CD14-positive monocyte (primary cell): Measurements from ENCODE around the gene NOS1. TPM values are rescaled to one million over a fixed set of nuclear protein-coding genes. Genes with fewer than 3 reads are reported as not detected.

Experiments
- DNase-seq, 3 donors: peaks; one replicate each; pipeline ENCODE4 v3.0.0-alpha.2; 2011 to 2022
- H2AFZ ChIP-seq: 2 replicates; pipeline ENCODE4 v1.6.0; 2012; ENCODE audit warnings: mild to moderate bottlenecking, low read depth, low read length, inconsistent platforms; ENCODE audit not compliant: insufficient read depth, poor library complexity, severe bottlenecking
- H3K27ac ChIP-seq, 2 donors: 1 replicate in 1 of 2; 2 replicates in 1 of 2; pipeline ENCODE4 v1.5.1; 2012 to 2013; ENCODE audit warnings: low read length in 2 of 2, control low read depth in 1 of 2, inconsistent platforms in 1 of 2, low read depth in 1 of 2, mild to moderate bottlenecking in 1 of 2
- H3K27me3 ChIP-seq, 2 donors: one replicate each; pipeline versions ENCODE4 v1.6.0 to v1.6.1; 2011 to 2013; ENCODE audit warnings: low read length in 2 of 2; ENCODE audit not compliant: control insufficient read depth in 2 of 2, insufficient read depth in 2 of 2
- H3K36me3 ChIP-seq, 2 donors: replicated peaks in 1 of 2; 1 replicate in 1 of 2; 2 replicates in 1 of 2; pipeline versions ENCODE4 v1.5.1 to v1.6.1; 2012 to 2013; ENCODE audit warnings: low read length in 2 of 2, control low read depth in 1 of 2, inconsistent platforms in 1 of 2, mild to moderate bottlenecking in 1 of 2; ENCODE audit not compliant: insufficient read depth in 2 of 2, control insufficient read depth in 1 of 2
- H3K4me1 ChIP-seq, 2 donors: 1 replicate in 1 of 2; 2 replicates in 1 of 2; pipeline versions ENCODE4 v1.5.1 to v1.6.1; 2012 to 2013; ENCODE audit warnings: low read length in 2 of 2, control low read depth in 1 of 2, inconsistent platforms in 1 of 2, mild to moderate bottlenecking in 1 of 2, moderate library complexity in 1 of 2; ENCODE audit not compliant: insufficient read depth in 2 of 2, control insufficient read depth in 1 of 2
- H3K4me2 ChIP-seq: replicated peaks from 2 replicates; pipeline ENCODE3; 2012; ENCODE audit warnings: low read length, moderate library complexity, mild to moderate bottlenecking; ENCODE audit not compliant: poor library complexity, severe bottlenecking; ENCODE audit errors: extremely low read depth
- H3K4me3 ChIP-seq, 3 experiments: fragments of 200-600 bp in 1 of 3; sonication (generic) in 1 of 3; replicated peaks in 1 of 3; 1 replicate in 2 of 3; 2 replicates in 1 of 3; pipeline ENCODE4 v1.5.1; 2011 to 2013; ENCODE audit warnings: low read length in 3 of 3, mild to moderate bottlenecking in 3 of 3, control low read depth in 2 of 3, low read depth in 2 of 3, inconsistent platforms in 1 of 3, moderate library complexity in 1 of 3
- H3K79me2 ChIP-seq: 2 replicates; pipeline ENCODE4 v1.6.0; 2012; ENCODE audit warnings: mild to moderate bottlenecking, control low read depth, inconsistent platforms, low read length, moderate library complexity; ENCODE audit not compliant: insufficient read depth
- H3K9ac ChIP-seq: 2 replicates; pipeline ENCODE4 v1.6.0; 2017; ENCODE audit warnings: low read length, mild to moderate bottlenecking; ENCODE audit not compliant: insufficient read depth, poor library complexity, severe bottlenecking
- H3K9me3 ChIP-seq, 2 donors: replicated peaks in 1 of 2; 1 replicate in 1 of 2; 2 replicates in 1 of 2; pipeline versions ENCODE4 v1.5.1 to v1.6.1; 2012 to 2013; ENCODE audit warnings: low read length in 2 of 2, control low read depth in 1 of 2; ENCODE audit not compliant: control insufficient read depth in 1 of 2, insufficient read depth in 1 of 2
- H4K20me1 ChIP-seq: 2 replicates; pipeline ENCODE4 v1.6.0; 2012; ENCODE audit warnings: mild to moderate bottlenecking, low read length, control low read depth, moderate library complexity; ENCODE audit not compliant: insufficient read depth
- H3K27ac Mint-ChIP-seq, 7 donors: one replicate each; pipeline ENCODE4 v1.8.0; 2020; ENCODE audit warnings: mild to moderate bottlenecking in 7 of 7, mixed read lengths in 7 of 7, moderate library complexity in 6 of 7, inconsistent platforms in 2 of 7
- H3K27me3 Mint-ChIP-seq, 3 donors: one replicate each; pipeline ENCODE4 v1.8.0; 2021 to 2022; ENCODE audit warnings: low read depth in 3 of 3, mild to moderate bottlenecking in 3 of 3, mixed read lengths in 3 of 3, moderate library complexity in 3 of 3, inconsistent platforms in 1 of 3
- H3K36me3 Mint-ChIP-seq, 2 donors: one replicate each; pipeline ENCODE4 v1.8.0; 2020; ENCODE audit warnings: mixed read lengths in 2 of 2, inconsistent platforms in 1 of 2, mild to moderate bottlenecking in 1 of 2
- H3K4me1 Mint-ChIP-seq: one replicate; pipeline ENCODE4 v1.8.0; 2020; ENCODE audit warnings: mild to moderate bottlenecking, mixed read lengths
- H3K4me3 Mint-ChIP-seq, 2 donors: one replicate each; pipeline ENCODE4 v1.8.0; 2020; ENCODE audit warnings: mild to moderate bottlenecking in 2 of 2, mixed read lengths in 2 of 2, moderate library complexity in 1 of 2
- H3K9me3 Mint-ChIP-seq, 7 donors: one replicate each; pipeline ENCODE4 v1.8.0; 2020 to 2022; ENCODE audit warnings: mixed read lengths in 7 of 7, mild to moderate bottlenecking in 6 of 7, moderate library complexity in 6 of 7, inconsistent platforms in 2 of 7
- CTCF ChIP-seq: fragments of 200-600 bp; IDR thresholded peaks from one replicate; pipeline ENCODE4 v1.8.0; 2022; ENCODE audit warnings: antibody characterized with exemption, mild to moderate bottlenecking
- WGBS: methylation state at CpG from one replicate; pipeline ENCODE4 v1.1.5; 2013; ENCODE audit warnings: missing lambda C conversion rate; ENCODE audit not compliant: insufficient coverage; 5-methylcytosine and 5-hydroxymethylcytosine counted together
- intact Hi-C, 2 donors: fragments of 100-400 bp; cut with micrococcal nuclease; formaldehyde crosslinking; loops; one replicate each; pipeline versions ENCODE4 v1.15.0 to v1.15.1; 2023
- polyA plus RNA-seq, 3 donors: library from polyadenylated mRNA; depleted of rRNA in 1 of 3; unstranded in 2 of 3; stranded (reverse) in 1 of 3; fragments of 300-500 nt in 2 of 3; fragments of >200 nt in 1 of 3; fragmentation: Illumina TruSeq in 2 of 3; gene quantifications; 1 replicate in 2 of 3; 2 replicates in 1 of 3; pipeline ENCODE4 v1.2.3, GENCODE V29; 2012 to 2021

Gene NOS1
- polyA plus RNA-seq, 3 donors: not detected

GRCh38 chr12:117272690-117273089 is 88.7 kb downstream of the NOS1 start:
- Histone ChIP-seq H3K27ac (no peak overlapping the region), H3K36me3 (no peaks in the 10 kb centered on the region), H3K4me1 (no peaks in the 10 kb centered on the region), H3K79me2 (no peaks in the 10 kb centered on the region), H3K27me3 (no peaks in the 10 kb centered on the region), H3K4me3 (no peak overlapping the region), H3K4me2 (no peak overlapping the region), H4K20me1 (no peaks in the 10 kb centered on the region), H3K9me3 (no peaks in the 10 kb centered on the region), H2AFZ (no peak overlapping the region), H3K9ac (no peak overlapping the region)
- WGBS: 86% methylated on average over 2 of the region's 4 CpGs
- H3K4me1 Mint-ChIP-seq: no peaks in the 10 kb centered on the region
- no peak overlapping the region for H3K4me3 Mint-ChIP-seq
- intact Hi-C loops: no loop called here
- H3K9me3 Mint-ChIP-seq: peaks cover 0 to 3% (median 0%) of the 10 kb centered on the region in 7 donors
- DNase-seq: no peak
- H3K27me3 Mint-ChIP-seq: peaks cover 7 to 14% (median 11%) of the 10 kb centered on the region in 3 donors
- no peak overlapping the region for H3K27ac Mint-ChIP-seq
- no peak for TF ChIP-seq CTCF
- H3K36me3 Mint-ChIP-seq: no peaks in the 10 kb centered on the region

- Histone ChIP-seq H3K36me3 (no peaks in the 10 kb centered on the region), H4K20me1 (no peaks in the 10 kb centered on the region), H3K9me3 (no peaks in the 10 kb centered on the region), H3K4me2 (no peak overlapping the region), H3K27ac (no peak overlapping the region), H2AFZ (no peak overlapping the region), H3K4me1 (no peaks in the 10 kb centered on the region), H3K27me3 (no peaks in the 10 kb centered on the region), H3K4me3 (no peak overlapping the region), H3K79me2 (no peaks in the 10 kb centered on the region), H3K9ac (no peak overlapping the region)
- Mint-ChIP-seq H3K27me3 (peaks cover 0 to 1% (median 0%) of the 10 kb centered on the region in 3 donors), H3K4me3 (no peak overlapping the region), H3K4me1 (no peaks in the 10 kb centered on the region), H3K36me3 (no peaks in the 10 kb centered on the region), H3K9me3 (peaks cover 0 to 7% (median 0%) of the 10 kb centered on the region in 7 donors), H3K27ac (no peak overlapping the region)
- TF ChIP-seq CTCF: no peak
- intact Hi-C loops: no loop called here
- DNase-seq: no peak
- no CpG with 5 or more reads among the region's 3 CpGs for WGBS
Measured at GRCh38 chr12:117262749-117263148, 98.7 kb downstream of the NOS1 start.
